Right lobe of liver (tissue), 6 donors: ENCODE measurements around the gene NSDHL. TPM values are rescaled to one million over a fixed set of nuclear protein-coding genes. Genes with fewer than 3 reads are reported as not detected.

Experiments
- ATAC-seq, 4 donors: fragments of 200-7000 bp; cut with Tn5 transposase; one replicate each; pipeline ENCODE4 v1.9.1; 2020; ENCODE audit warnings: mild to moderate bottlenecking in 4 of 4, moderate library complexity in 4 of 4
- DNase-seq, 3 donors: peaks; one replicate each; pipeline ENCODE4 v3.0.0-alpha.2; 2020
- H3K27ac ChIP-seq, 3 donors: fragments of 200-600 bp; one replicate each; pipeline ENCODE4 v1.8.0; 2022
- H3K27me3 ChIP-seq, 2 donors: fragments of 200-600 bp; one replicate each; pipeline ENCODE4 v1.8.0; 2022
- H3K36me3 ChIP-seq, 4 donors: fragments of 200-600 bp; sonication (generic) in 1 of 4; one replicate each; pipeline versions ENCODE4 v1.5.1 to v1.8.0; 2017 to 2022; ENCODE audit warnings: control low read depth in 1 of 4
- H3K4me1 ChIP-seq, 4 donors: fragments of 200-600 bp; sonication (generic) in 1 of 4; one replicate each; pipeline versions ENCODE4 v1.5.1 to v1.8.0; 2017 to 2022; ENCODE audit warnings: control low read depth in 1 of 4
- H3K4me3 ChIP-seq, 3 donors: fragments of 200-600 bp; one replicate each; pipeline ENCODE4 v1.8.0; 2022
- H3K9me3 ChIP-seq, 4 donors: fragments of 200-600 bp; sonication (generic) in 1 of 4; one replicate each; pipeline versions ENCODE4 v1.5.1 to v1.8.0; 2017 to 2022; ENCODE audit warnings: control low read depth in 1 of 4
- CTCF ChIP-seq, 4 donors: fragments of 200-600 bp in 3 of 4; fragments of 450-650 bp in 1 of 4; IDR thresholded peaks; one replicate each; pipeline versions ENCODE4 v1.5.1 to v1.8.0; 2016 to 2022; ENCODE audit warnings: antibody characterized with exemption in 4 of 4, mild to moderate bottlenecking in 2 of 4
- POLR2A ChIP-seq: fragments of 450-650 bp; IDR thresholded peaks from one replicate; pipeline ENCODE4 v1.6.1; 2017; ENCODE audit warnings: antibody characterized with exemption, mild to moderate bottlenecking
- WGBS: methylation state at CpG from one replicate; pipeline ENCODE4 v1.1.6; 2018; ENCODE audit warnings: low coverage, low lambda C conversion rate; ENCODE audit not compliant: insufficient coverage; ENCODE audit errors: missing lambda C conversion rate; 5-methylcytosine and 5-hydroxymethylcytosine counted together
- intact Hi-C, 2 donors: fragments of 100-400 bp; cut with DNase I; formaldehyde crosslinking; loops; one replicate each; pipeline versions ENCODE4 v1.11.2 to v1.14.1; 2022
- total RNA-seq, 6 experiments: library from RNA; depleted of rRNA in 2 of 6; stranded (reverse); fragments of >200 nt in 2 of 6; fragmentation: NEBNext Ultra II Directional in 3 of 6; extraction: Animal tissue kit (Norgen Biotek cat#: 25700) in 3 of 6; gene quantifications; one replicate each; pipeline versions ENCODE4 v1.1.0 to v1.2.4, GENCODE V29; 2016 to 2023
- donor health status: DM: no; HTN: yes; CAD: no.
- donor health status: DM: no; HTN: no; CAD: no.
- donor health status: DM: no; HTN: no; CAD: no.
- donor health status: DM: no; HTN: yes; CAD: no.
- donor health status: DM: no; HTN: yes; CAD: no.

NSDHL gene
- total RNA-seq, 6 experiments from 2014 or later = 16.1 to 38.2 (median 20.9) TPM

DNA sequence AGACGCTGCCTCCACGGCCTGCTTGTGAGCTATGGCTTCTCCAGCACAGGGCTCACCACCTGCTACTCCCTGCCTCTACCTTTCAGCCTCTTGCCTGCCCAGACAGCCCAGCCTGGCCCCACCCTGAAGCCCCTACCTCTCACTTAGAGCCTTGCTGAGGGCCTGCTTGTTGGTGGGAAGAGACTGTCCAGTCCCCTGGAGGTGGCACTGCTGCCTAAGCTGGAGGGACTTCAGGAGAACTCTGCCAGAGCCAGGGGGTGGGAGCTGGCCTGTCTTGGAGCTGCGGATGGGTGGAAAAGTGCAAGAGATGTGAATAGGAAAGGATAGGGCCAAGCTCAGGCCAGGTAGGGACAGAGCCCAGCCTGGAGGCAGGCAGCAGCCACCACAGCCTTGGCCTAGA, 64.3 kb downstream of the NSDHL start:
- H3K4me1 ChIP-seq = no peaks in the 10 kb centered on the region
- peak in 1 of 3 donors; percentile 39 for DNase-seq
- H3K27ac ChIP-seq = no peak overlapping the region
- no peak for ATAC-seq
- intact Hi-C loops = no loop called here
- no peaks in the 10 kb centered on the region for H3K27me3 ChIP-seq
- H3K9me3 ChIP-seq = no peaks in the 10 kb centered on the region
- no peaks in the 10 kb centered on the region for H3K36me3 ChIP-seq
- 60% methylated on average over 3 of the region's 3 CpGs for WGBS
- TF ChIP-seq CTCF (IDR thresholded peaks at IDR 0.05) (no peak), POLR2A (no peak)
- no peak overlapping the region for H3K4me3 ChIP-seq

- Histone ChIP-seq H3K4me3 (no peak overlapping the region), H3K36me3 (no peaks in the 10 kb centered on the region), H3K27ac (no peak overlapping the region), H3K9me3 (no peaks in the 10 kb centered on the region), H3K4me1 (no peaks in the 10 kb centered on the region), H3K27me3 (no peaks in the 10 kb centered on the region)
- intact Hi-C loops = no loop called here
- peak in 2 of 3 donors; percentile 11 to 45 for DNase-seq
- TF ChIP-seq CTCF (IDR thresholded peaks at IDR 0.05) (no peak), POLR2A (no peak)
- WGBS = 86% methylated on average over 1 of the region's 8 CpGs
- ATAC-seq = no peak
Observed at GRCh38 chrX:152895724-152896420, 65.0 kb downstream of the NSDHL start.

DNA sequence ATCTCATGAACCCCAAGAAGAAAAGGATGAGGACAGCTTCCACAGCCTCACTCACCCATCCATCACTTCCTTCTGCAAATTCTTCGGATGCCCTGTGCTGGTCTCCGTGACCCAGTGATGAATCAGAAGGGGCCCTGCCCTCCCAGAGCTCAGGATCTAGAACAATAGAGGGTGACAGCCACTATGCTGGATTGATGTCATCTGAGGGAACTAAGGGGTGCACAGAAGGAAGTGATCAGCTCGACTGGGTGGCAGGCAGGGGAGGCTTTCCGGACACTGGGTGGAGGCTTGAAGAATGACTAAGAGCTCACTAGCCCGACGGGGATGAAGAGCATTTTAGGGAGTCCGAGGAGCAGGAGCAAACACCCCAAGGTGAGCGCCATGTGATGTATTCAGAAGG, 65.6 kb downstream of the NSDHL start:
- ATAC-seq (no peak), DNase-seq (peak in 1 of 3 donors; percentile 11)
- intact Hi-C loops = no loop called here
- no peaks in the 10 kb centered on the region for H3K9me3 ChIP-seq
- no peak overlapping the region for H3K4me3 ChIP-seq
- 72% methylated on average over 8 of the region's 8 CpGs for WGBS
- no peak for TF ChIP-seq CTCF (IDR thresholded peaks at IDR 0.05)
- H3K27me3 ChIP-seq = no peaks in the 10 kb centered on the region
- H3K4me1 ChIP-seq = no peaks in the 10 kb centered on the region
- H3K36me3 ChIP-seq = no peaks in the 10 kb centered on the region
- H3K27ac ChIP-seq = no peak overlapping the region

GRCh38 chrX:152897222-152898131, 66.6 kb downstream of the NSDHL start, which contains the start of gene ZNF185:
TSS of gene ZNF185 (plus strand) at chrX:152898067. CDS start at chrX:152914490, 16,423 bp downstream.
- Histone ChIP-seq H3K4me3 (no peak within 1 kb of the TSS), H3K36me3 (no peaks in the 10 kb centered on the region), H3K27me3 (no peaks in the 10 kb centered on the region), H3K9me3 (no peaks in the 10 kb centered on the region), H3K27ac (no peak within 1 kb of the TSS), H3K4me1 (no peaks in the 10 kb centered on the region)
- peak in 1 of 3 donors; percentile 51 for DNase-seq
- intact Hi-C loops = no loop called here
- ATAC-seq = peak in 1 of 4 donors; percentile 22
- WGBS = 25% methylated on average over 7 of the region's 64 CpGs
- TF ChIP-seq CTCF (IDR thresholded peaks at IDR 0.05) = no peak
- no peak for TF ChIP-seq POLR2A
